ENCODE measurements around the gene PHETA1.

The PHETA1 gene

GRCh38 chr12:111368291-111368787 is 556 bp downstream of the PHETA1 start:
- no peak for DNase-seq

- DNase-seq, result no peak
Measured at GRCh38 chr12:111367661-111368221, 1.2 kb downstream of the PHETA1 start.

- DNase-seq, result no peak
Measured at GRCh38 chr12:111366583-111366982, 2.3 kb downstream of the PHETA1 start.

GRCh38 chr12:111366075-111366474 is 2.8 kb downstream of the PHETA1 start:
- no peak for DNase-seq

GRCh38 chr12:111363578-111363977 is 5.3 kb downstream of the PHETA1 start:
- DNase-seq, result no peak

- DNase-seq, result no peak
Measured at GRCh38 chr12:111362687-111363475, 6.0 kb downstream of the PHETA1 start.

- DNase-seq, result no peak
Measured at GRCh38 chr12:111361717-111362576, 6.9 kb downstream of the PHETA1 start.

GRCh38 chr12:111361073-111361716 is 7.7 kb downstream of the PHETA1 start:
- DNase-seq, result no peak

- no peak for DNase-seq
Measured at GRCh38 chr12:111360325-111360930, 8.5 kb downstream of the PHETA1 start.

GRCh38 chr12:111359914-111360276 is 9.0 kb downstream of the PHETA1 start:
- DNase-seq, result no peak

GRCh38 chr12:111359231-111359913 is 9.5 kb downstream of the PHETA1 start:
- DNase-seq, result no peak

GRCh38 chr12:111355201-111355925 is 13.5 kb downstream of the PHETA1 start:
- no peak for DNase-seq

GRCh38 chr12:111354511-111354910 is 14.4 kb downstream of the PHETA1 start:
- DNase-seq, result no peak

GRCh38 chr12:111353603-111354295 is 15.1 kb downstream of the PHETA1 start:
- DNase-seq, result no peak

- DNase-seq, result no peak
Measured at GRCh38 chr12:111353026-111353425, 15.9 kb downstream of the PHETA1 start.

- DNase-seq, result no peak
Measured at GRCh38 chr12:111352296-111352993, 16.4 kb downstream of the PHETA1 start.

- no peak for DNase-seq
Measured at GRCh38 chr12:111351026-111351425, 17.9 kb downstream of the PHETA1 start.

GRCh38 chr12:111349748-111350520 is 19.0 kb downstream of the PHETA1 start:
- no peak for DNase-seq

- DNase-seq, result no peak
Measured at GRCh38 chr12:111349101-111349747, 19.7 kb downstream of the PHETA1 start.

Measured in NCI-H1048 (cell line).